Gastroesophageal sphincter (tissue), 3 donors: ENCODE data around the gene PLEKHA7.

Experiments
- POLR2AphosphoS5 ChIP-seq: sonication (generic); formaldehyde crosslinking; IDR thresholded peaks from one replicate; pipeline ENCODE4 v1.6.1; 2017; ENCODE audit warnings: antibody characterized with exemption
- TF ChIP-seq, protein P1 (sequence below), 4 experiments: fragments of 200-600 bp in 2 of 4; fragments of 450-650 bp in 2 of 4; sonication (generic) in 1 of 4; IDR thresholded peaks; one replicate each; pipeline ENCODE4 v1.5.1; 2017 to 2019; ENCODE audit warnings: antibody characterized with exemption in 4 of 4, mild to moderate bottlenecking in 2 of 4, moderate library complexity in 2 of 4

DNA sequence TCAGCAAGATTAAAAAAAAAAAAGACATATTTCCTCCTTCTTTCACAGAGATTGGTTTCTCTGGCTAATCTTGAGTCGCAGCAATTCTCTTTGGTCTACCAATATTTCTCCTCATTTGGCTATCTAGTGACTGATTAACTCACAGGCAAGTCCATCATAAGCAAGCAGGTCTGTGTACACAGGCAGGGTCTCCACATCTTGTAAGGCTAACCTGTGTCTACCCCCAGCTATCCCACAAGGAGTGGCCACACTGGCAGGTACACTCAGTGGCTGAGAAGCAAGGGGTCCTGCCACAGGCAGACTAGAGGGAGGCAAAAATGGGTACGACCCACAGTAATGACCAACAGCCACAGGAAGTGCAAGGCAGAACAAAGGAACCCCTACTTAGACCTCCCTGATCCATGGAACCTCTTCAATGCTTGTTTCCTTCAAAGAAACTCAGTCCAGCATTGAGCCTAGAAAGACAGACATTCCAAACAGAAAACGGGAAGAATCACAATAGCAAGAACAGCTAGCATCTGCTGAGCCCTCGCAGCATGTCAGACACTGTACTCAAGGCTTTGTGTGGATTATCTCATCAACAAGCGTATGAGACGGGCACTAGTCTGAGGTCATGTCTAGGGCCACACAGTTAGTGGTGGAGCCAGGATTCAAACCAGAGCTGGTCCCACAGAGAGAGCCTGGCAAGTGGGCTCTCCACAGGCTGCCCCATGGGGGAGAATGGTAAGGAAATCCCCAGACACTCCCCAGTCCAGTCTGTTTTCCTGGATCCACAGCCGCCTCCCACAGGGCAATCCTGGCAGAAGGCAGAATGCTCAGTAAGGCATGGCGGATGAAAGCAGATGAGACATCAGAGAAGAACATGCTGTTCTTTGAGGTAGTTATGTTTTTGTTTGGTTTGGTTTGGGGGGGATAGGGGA lies 34.3 kb downstream of the PLEKHA7 start:
- TF ChIP-seq, protein P1, sequence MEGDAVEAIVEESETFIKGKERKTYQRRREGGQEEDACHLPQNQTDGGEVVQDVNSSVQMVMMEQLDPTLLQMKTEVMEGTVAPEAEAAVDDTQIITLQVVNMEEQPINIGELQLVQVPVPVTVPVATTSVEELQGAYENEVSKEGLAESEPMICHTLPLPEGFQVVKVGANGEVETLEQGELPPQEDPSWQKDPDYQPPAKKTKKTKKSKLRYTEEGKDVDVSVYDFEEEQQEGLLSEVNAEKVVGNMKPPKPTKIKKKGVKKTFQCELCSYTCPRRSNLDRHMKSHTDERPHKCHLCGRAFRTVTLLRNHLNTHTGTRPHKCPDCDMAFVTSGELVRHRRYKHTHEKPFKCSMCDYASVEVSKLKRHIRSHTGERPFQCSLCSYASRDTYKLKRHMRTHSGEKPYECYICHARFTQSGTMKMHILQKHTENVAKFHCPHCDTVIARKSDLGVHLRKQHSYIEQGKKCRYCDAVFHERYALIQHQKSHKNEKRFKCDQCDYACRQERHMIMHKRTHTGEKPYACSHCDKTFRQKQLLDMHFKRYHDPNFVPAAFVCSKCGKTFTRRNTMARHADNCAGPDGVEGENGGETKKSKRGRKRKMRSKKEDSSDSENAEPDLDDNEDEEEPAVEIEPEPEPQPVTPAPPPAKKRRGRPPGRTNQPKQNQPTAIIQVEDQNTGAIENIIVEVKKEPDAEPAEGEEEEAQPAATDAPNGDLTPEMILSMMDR (IDR thresholded peaks at IDR 0.05) = no peak
- TF ChIP-seq POLR2AphosphoS5 = no peak
